Neural progenitor cell (in vitro differentiated cells): Measurements from ENCODE around the gene MKNK1.

ENCODE experiments used
- EZH2 ChIP-seq: fragments of 200-600 bp; sonication (generic); IDR thresholded peaks from 2 replicates; pipeline ENCODE4 v1.6.1; 2017; ENCODE audit warnings: antibody characterized with exemption, mild to moderate bottlenecking, moderate library complexity
- EZH2phosphoT487 ChIP-seq: fragments of 200-600 bp; sonication (generic); IDR thresholded peaks from 2 replicates; pipeline ENCODE4 v1.6.1; 2017; ENCODE audit warnings: antibody characterized with exemption
- TF ChIP-seq, protein P1 (sequence below): fragments of 200-600 bp; sonication (generic); IDR thresholded peaks from 2 replicates; pipeline ENCODE4 v1.5.1; 2017; ENCODE audit warnings: antibody characterized with exemption, mild to moderate bottlenecking

DNA sequence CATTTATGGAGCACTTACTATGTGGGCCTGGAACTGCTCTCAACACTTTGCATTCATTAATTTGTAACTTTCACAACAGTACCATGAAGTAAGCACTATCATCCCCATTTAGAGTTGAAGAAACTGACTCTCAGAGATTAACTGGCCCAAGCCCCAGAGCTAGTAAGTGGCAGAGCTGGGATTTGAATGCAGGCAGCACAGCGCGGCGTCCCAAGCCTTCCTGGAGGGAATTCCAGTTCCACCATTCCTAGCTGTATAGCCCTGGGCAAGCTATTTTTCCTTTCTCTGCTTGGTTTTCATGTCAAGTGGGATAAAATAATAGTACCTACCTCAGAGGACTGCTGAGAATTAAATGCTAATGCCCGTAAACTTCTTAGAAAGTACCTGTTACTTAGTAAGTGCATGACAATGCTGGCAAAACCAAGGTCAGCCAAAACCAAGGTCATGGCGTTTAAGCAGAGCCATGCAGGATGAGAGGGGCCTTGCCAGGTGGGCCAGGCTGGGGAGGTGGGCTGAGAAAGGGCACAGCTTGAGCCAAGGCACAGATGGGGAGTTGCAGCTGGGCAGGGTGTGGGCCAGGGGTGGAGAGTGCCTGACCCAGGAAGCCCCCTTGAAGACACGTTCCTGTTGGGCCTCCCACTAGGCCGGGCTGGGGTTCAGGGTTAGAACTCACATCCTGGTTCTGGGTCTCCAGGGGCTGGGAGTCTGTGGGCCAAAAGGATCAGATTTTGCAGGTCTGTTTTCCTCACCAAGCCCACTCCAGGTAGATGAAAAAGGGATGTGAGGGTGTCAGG, 48.0 kb downstream of the MKNK1 start:
- TF ChIP-seq, protein P1, sequence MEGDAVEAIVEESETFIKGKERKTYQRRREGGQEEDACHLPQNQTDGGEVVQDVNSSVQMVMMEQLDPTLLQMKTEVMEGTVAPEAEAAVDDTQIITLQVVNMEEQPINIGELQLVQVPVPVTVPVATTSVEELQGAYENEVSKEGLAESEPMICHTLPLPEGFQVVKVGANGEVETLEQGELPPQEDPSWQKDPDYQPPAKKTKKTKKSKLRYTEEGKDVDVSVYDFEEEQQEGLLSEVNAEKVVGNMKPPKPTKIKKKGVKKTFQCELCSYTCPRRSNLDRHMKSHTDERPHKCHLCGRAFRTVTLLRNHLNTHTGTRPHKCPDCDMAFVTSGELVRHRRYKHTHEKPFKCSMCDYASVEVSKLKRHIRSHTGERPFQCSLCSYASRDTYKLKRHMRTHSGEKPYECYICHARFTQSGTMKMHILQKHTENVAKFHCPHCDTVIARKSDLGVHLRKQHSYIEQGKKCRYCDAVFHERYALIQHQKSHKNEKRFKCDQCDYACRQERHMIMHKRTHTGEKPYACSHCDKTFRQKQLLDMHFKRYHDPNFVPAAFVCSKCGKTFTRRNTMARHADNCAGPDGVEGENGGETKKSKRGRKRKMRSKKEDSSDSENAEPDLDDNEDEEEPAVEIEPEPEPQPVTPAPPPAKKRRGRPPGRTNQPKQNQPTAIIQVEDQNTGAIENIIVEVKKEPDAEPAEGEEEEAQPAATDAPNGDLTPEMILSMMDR: no peak
- TF ChIP-seq EZH2 (no peak), EZH2phosphoT487 (no peak)
